Neural cell (in vitro differentiated cells): ENCODE data around the gene IFRD2.

ENCODE experiments used
- CTCF ChIP-seq: fragments of 450-650 bp; IDR thresholded peaks from 2 replicates; pipeline ENCODE4 v1.5.1; 2014; ENCODE audit warnings: antibody characterized with exemption, mild to moderate bottlenecking, moderate library complexity; ENCODE audit not compliant: poor library complexity, severe bottlenecking
- EP300 ChIP-seq: fragments of 450-650 bp; conservative IDR thresholded peaks from 2 replicates; pipeline ENCODE4 v1.6.1; 2014; ENCODE audit warnings: antibody characterized with exemption, mild to moderate bottlenecking, moderate library complexity; ENCODE audit not compliant: poor library complexity, severe bottlenecking
- EZH2 ChIP-seq: fragments of 200-600, 300-800 bp; shearing (Covaris generic), sonication (generic); IDR thresholded peaks from 2 replicates; pipeline ENCODE4 v1.6.1; 2014; ENCODE audit warnings: antibody characterized with exemption, low read length, borderline replicate concordance, mild to moderate bottlenecking; ENCODE audit not compliant: insufficient read depth, poor library complexity, severe bottlenecking
- MXI1 ChIP-seq: fragments of 450-650 bp; conservative IDR thresholded peaks from 2 replicates; pipeline ENCODE4 v1.6.1; 2014; ENCODE audit warnings: antibody characterized with exemption, mild to moderate bottlenecking; ENCODE audit not compliant: poor library complexity, severe bottlenecking
- POLR2AphosphoS5 ChIP-seq: IDR thresholded peaks from 2 replicates; pipeline ENCODE4 v1.6.1; 2012
- RAD21 ChIP-seq: fragments of 450-650 bp; conservative IDR thresholded peaks from 2 replicates; pipeline ENCODE4 v1.6.1; 2014; ENCODE audit warnings: antibody characterized with exemption, mild to moderate bottlenecking, moderate library complexity
- REST ChIP-seq: IDR thresholded peaks from 2 replicates; pipeline ENCODE4 v1.6.1; 2012; ENCODE audit warnings: borderline replicate concordance
- SMC3 ChIP-seq: fragments of 450-650 bp; conservative IDR thresholded peaks from 2 replicates; pipeline ENCODE4 v1.6.1; 2014; ENCODE audit warnings: antibody characterized with exemption, mild to moderate bottlenecking, moderate library complexity; ENCODE audit not compliant: poor library complexity
- TAF1 ChIP-seq: IDR thresholded peaks from 2 replicates; pipeline ENCODE4 v1.6.1; 2012; ENCODE audit warnings: low read depth

DNA sequence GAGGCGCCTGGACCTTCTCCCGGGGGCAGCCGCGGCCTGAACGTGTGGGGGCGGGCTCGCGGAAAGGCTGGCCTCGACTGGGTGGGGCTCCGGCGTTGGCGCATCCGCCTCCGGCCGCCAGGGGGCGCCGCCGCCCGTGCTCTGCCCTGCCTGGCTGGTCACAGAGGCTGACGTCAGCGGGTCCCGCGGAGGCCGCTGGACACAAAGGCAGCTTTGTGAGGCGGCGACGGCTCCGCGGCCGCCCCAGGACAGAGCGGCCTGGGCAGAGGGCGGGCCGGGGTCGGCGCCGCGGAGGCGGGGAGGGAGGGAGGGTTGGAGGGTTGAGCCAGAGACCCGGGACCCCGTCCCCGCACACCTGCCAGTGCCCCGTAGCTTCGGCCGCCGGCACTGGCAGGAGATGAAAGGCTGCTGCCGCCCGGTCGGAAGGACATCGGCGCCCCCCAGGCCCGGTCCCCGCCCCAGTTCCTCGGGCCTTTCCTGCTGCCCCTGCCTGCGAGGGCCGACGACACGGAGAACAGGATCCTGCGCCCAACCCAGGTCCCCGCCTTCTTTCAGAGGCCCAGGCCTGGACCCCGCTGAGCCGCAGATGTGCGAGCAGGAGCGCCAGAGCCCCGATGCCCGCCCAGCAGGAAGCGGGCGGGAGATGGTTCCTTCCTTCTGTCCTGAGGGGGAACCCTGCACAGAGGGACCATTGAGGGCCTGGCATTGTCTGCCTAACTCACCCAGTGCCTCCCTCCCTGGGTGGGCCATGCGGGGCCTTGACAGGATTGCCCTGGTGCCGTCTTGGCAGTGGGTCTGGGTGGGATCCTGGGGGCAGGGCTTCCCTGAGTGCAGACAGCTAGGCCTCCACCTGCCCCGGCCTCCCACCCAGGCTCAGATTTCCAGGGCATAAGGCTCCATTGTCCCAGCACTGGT, 31.9 kb downstream of the IFRD2 start:
- peak; percentile 71 for TF ChIP-seq RAD21
- TF ChIP-seq POLR2AphosphoS5: peak; percentile 64
- TF ChIP-seq CTCF: peak; percentile 98
- no peak for TF ChIP-seq EZH2
- TF ChIP-seq EP300: peak; percentile 55
- TF ChIP-seq SMC3: peak; percentile 78
- TF ChIP-seq TAF1: no peak
- TF ChIP-seq REST: peak; percentile 42
- TF ChIP-seq MXI1: peak; percentile 52
